ENCODE data around the gene CCDC186. TPM values are rescaled to one million over a fixed set of nuclear protein-coding genes. Genes with fewer than 3 reads are reported as not detected.

The CCDC186 gene
- total and polyA plus RNA-seq, 2 of the 4 experiments (the other 2 are of a cell fraction), result 3.0 to 6.1 TPM

GRCh38 chr10:114212153-114212552 lies 38.1 kb upstream of the CCDC186 start:
- Histone ChIP-seq H3K27me3 (ENCODE audit: control insufficient read depth, insufficient read depth, low read length) (peaks cover 11% of the 10 kb centered on the region), H4K91ac (ENCODE audit: insufficient read depth, low read depth, low read length) (no peak overlapping the region), H3K9me1 (ENCODE audit: insufficient read depth, low read length) (no peaks in the 10 kb centered on the region), H2BK15ac (ENCODE audit: low read depth, low read length) (no peak overlapping the region), H2BK5ac (ENCODE audit: low read depth, low read length, poor library complexity, severe bottlenecking) (no peak overlapping the region), H4K20me1 (ENCODE audit: insufficient read depth, low read length) (no peaks in the 10 kb centered on the region), H2AK5ac (ENCODE audit: low read depth, low read length) (no peak overlapping the region), H3K27ac (ENCODE audit: insufficient read depth, low read length) (no peak overlapping the region), H3K36me3 (ENCODE audit: control insufficient read depth, insufficient read depth, low read length) (no peaks in the 10 kb centered on the region), H3K18ac (ENCODE audit: low read depth, low read length) (no peak overlapping the region), H3K4me3 (ENCODE audit: insufficient read depth, low read depth, low read length) (no peak overlapping the region), H3K4me1 (ENCODE audit: control insufficient read depth, insufficient read depth, low read length) (no peaks in the 10 kb centered on the region), H3K9me3 (ENCODE audit: control insufficient read depth, insufficient read depth, low read length) (no peaks in the 10 kb centered on the region), H2AK9ac (replicated peaks; ENCODE audit: low read depth, low read length, poor library complexity) (no peak overlapping the region), H3K9ac (ENCODE audit: low read depth, low read length) (no peak overlapping the region), H4K8ac (ENCODE audit: low read depth in 2 of 2, low read length in 2 of 2) (no peak overlapping the region), H3K14ac (replicated peaks; ENCODE audit: low read depth, low read length) (no peak overlapping the region), H2AFZ (replicated peaks; ENCODE audit: low read length, poor library complexity) (no peak overlapping the region), H4K5ac (ENCODE audit: low read depth, low read length) (no peak overlapping the region), H3K79me1 (ENCODE audit: low read depth in 1 of 2, low read length in 2 of 2) (no peaks in the 10 kb centered on the region), H3K4me2 (ENCODE audit: low read depth, low read length) (no peak overlapping the region), H2BK120ac (ENCODE audit: low read depth, low read length) (no peak overlapping the region), H3K56ac (ENCODE audit: extremely low read depth, insufficient read depth, low read length) (no peak overlapping the region), H2BK20ac (ENCODE audit: low read depth, low read length) (no peak overlapping the region), H3K23ac (ENCODE audit: low read depth, low read length) (no peak overlapping the region), H3K4ac (ENCODE audit: low read depth, low read length) (no peak overlapping the region)
- DNase-seq, result no peak
- BruUV-seq (replicated peaks), result no TSS peak
- WGBS, 2 experiments (ENCODE audit: extremely low coverage in 2 of 2, insufficient read length in 1 of 2), result no CpG with 5 or more reads among the region's 2 CpGs
- intact Hi-C loops (cut with micrococcal nuclease), result no loop called here
- no peak for ATAC-seq (ENCODE audit: low read depth)
- dilution Hi-C loops (cut with HindIII; ENCODE audit: low sequenced_read_pairs, unreplicated experiment), result no loop called here
- TF ChIP-seq MAFK (IDR thresholded peaks at IDR 0.05; ENCODE audit: low read depth, low read length) (no peak), NFE2L2 (IDR thresholded peaks at IDR 0.05; ENCODE audit: low read depth, low read length) (no peak), RAD21 (IDR thresholded peaks at IDR 0.05; ENCODE audit: low read length) (no peak), CHD1 (IDR thresholded peaks at IDR 0.05; ENCODE audit: low read depth, low read length) (no peak), USF2 (IDR thresholded peaks at IDR 0.05; ENCODE audit: low read depth, low read length) (no peak), SMC3 (IDR thresholded peaks at IDR 0.05; ENCODE audit: low read depth, low read length) (no peak), RFX5 (IDR thresholded peaks at IDR 0.05; ENCODE audit: low read depth, low read length) (no peak), MXI1 (IDR thresholded peaks at IDR 0.05; ENCODE audit: borderline replicate concordance, low read depth, low read length) (no peak), CEBPB (IDR thresholded peaks at IDR 0.05; ENCODE audit: low read depth, low read length) (no peak), BHLHE40 (IDR thresholded peaks at IDR 0.05; ENCODE audit: low read depth, low read length) (no peak), MAZ (IDR thresholded peaks at IDR 0.05; ENCODE audit: borderline replicate concordance, low read depth, low read length) (no peak), POLR2A (IDR thresholded peaks at IDR 0.05; ENCODE audit: low read depth, low read length) (no peak)
- TF ChIP-seq, protein P1, sequence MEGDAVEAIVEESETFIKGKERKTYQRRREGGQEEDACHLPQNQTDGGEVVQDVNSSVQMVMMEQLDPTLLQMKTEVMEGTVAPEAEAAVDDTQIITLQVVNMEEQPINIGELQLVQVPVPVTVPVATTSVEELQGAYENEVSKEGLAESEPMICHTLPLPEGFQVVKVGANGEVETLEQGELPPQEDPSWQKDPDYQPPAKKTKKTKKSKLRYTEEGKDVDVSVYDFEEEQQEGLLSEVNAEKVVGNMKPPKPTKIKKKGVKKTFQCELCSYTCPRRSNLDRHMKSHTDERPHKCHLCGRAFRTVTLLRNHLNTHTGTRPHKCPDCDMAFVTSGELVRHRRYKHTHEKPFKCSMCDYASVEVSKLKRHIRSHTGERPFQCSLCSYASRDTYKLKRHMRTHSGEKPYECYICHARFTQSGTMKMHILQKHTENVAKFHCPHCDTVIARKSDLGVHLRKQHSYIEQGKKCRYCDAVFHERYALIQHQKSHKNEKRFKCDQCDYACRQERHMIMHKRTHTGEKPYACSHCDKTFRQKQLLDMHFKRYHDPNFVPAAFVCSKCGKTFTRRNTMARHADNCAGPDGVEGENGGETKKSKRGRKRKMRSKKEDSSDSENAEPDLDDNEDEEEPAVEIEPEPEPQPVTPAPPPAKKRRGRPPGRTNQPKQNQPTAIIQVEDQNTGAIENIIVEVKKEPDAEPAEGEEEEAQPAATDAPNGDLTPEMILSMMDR (conservative IDR thresholded peaks at IDR 0.05; ENCODE audit: low read depth, low read length), result no peak
- TF ChIP-seq, protein P2, sequence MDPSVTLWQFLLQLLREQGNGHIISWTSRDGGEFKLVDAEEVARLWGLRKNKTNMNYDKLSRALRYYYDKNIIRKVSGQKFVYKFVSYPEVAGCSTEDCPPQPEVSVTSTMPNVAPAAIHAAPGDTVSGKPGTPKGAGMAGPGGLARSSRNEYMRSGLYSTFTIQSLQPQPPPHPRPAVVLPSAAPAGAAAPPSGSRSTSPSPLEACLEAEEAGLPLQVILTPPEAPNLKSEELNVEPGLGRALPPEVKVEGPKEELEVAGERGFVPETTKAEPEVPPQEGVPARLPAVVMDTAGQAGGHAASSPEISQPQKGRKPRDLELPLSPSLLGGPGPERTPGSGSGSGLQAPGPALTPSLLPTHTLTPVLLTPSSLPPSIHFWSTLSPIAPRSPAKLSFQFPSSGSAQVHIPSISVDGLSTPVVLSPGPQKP (IDR thresholded peaks at IDR 0.05; ENCODE audit: borderline replicate concordance, low read depth, low read length), result no peak
- ChIA-PET CTCF (no interaction called here), POLR2A (ENCODE audit: unreplicated experiment) (no interaction called here)
- in situ Hi-C loops (cut with MboI; ENCODE audit: low sequenced_read_pairs), result no loop called here
